Colon (tissue), 2 donors: Measurements from ENCODE around the gene MAPKBP1.
"Not testable (repeated sequence)": the region's sequence is repeated elsewhere in the genome, so short reads cannot be mapped to it uniquely, and the experiment has no call there.

Experiments
- FAIRE-seq: peaks from 2 replicates; lab custom pipeline; 2012; peaks lifted over from hg19 to GRCh38; lab: Jason Lieb, UNC
- donor health status: control.
- donor health status: control.

MAPKBP1 gene

GRCh38 chr15:41827880-41828806 lies 53.9 kb downstream of the MAPKBP1 start, which contains the start of gene JMJD7:
TSS of gene JMJD7 (plus strand) at chr15:41828092. CDS start at chr15:41828125, 33 bp downstream.
- FAIRE-seq = no peak

GRCh38 chr15:41828807-41829141 lies 54.5 kb downstream of the MAPKBP1 start:
- FAIRE-seq = no peak

GRCh38 chr15:41829959-41830646 lies 55.8 kb downstream of the MAPKBP1 start:
- no peak for FAIRE-seq

GRCh38 chr15:41831291-41831690 lies 57.0 kb downstream of the MAPKBP1 start:
- FAIRE-seq = not testable (repeated sequence)

GRCh38 chr15:41832208-41832607 lies 57.9 kb downstream of the MAPKBP1 start:
- no peak for FAIRE-seq

- no peak for FAIRE-seq
Measured at GRCh38 chr15:41832875-41833274, 58.6 kb downstream of the MAPKBP1 start.

- no peak for FAIRE-seq
Measured at GRCh38 chr15:41834096-41834495, 59.8 kb downstream of the MAPKBP1 start.

- FAIRE-seq = no peak
Measured at GRCh38 chr15:41836073-41836472, 61.8 kb downstream of the MAPKBP1 start.

GRCh38 chr15:41836713-41837454 lies 62.6 kb downstream of the MAPKBP1 start:
- no peak for FAIRE-seq

- no peak for FAIRE-seq
Measured at GRCh38 chr15:41838400-41838897, 64.2 kb downstream of the MAPKBP1 start, which contains the start of gene PLA2G4B. TSS of gene PLA2G4B (plus strand) at chr15:41838847. CDS start at chr15:41838914, 67 bp downstream.

- FAIRE-seq = no peak
Measured at GRCh38 chr15:41839781-41840491, 65.7 kb downstream of the MAPKBP1 start.

- no peak for FAIRE-seq
Measured at GRCh38 chr15:41840673-41841072, 66.4 kb downstream of the MAPKBP1 start.

- no peak for FAIRE-seq
Measured at GRCh38 chr15:41841131-41841530, 66.8 kb downstream of the MAPKBP1 start.

GRCh38 chr15:41842229-41842628 lies 67.9 kb downstream of the MAPKBP1 start:
- FAIRE-seq = no peak

- FAIRE-seq = no peak
Measured at GRCh38 chr15:41843571-41843970, 69.3 kb downstream of the MAPKBP1 start.

- no peak for FAIRE-seq
Measured at GRCh38 chr15:41844814-41845213, 70.5 kb downstream of the MAPKBP1 start.

GRCh38 chr15:41847206-41847605 lies 72.9 kb downstream of the MAPKBP1 start:
- no peak for FAIRE-seq

- no peak for FAIRE-seq
Measured at GRCh38 chr15:41847981-41848380, 73.7 kb downstream of the MAPKBP1 start.

- no peak for FAIRE-seq
Measured at GRCh38 chr15:41848631-41849030, 74.3 kb downstream of the MAPKBP1 start.

GRCh38 chr15:41849204-41849603 lies 74.9 kb downstream of the MAPKBP1 start:
- FAIRE-seq = no peak

GRCh38 chr15:41849861-41850260 lies 75.6 kb downstream of the MAPKBP1 start:
- FAIRE-seq = no peak
